ENCODE data around the gene SLC25A14. TPM values are rescaled to one million over a fixed set of nuclear protein-coding genes. Genes with fewer than 3 reads are reported as not detected.

The SLC25A14 gene
- total RNA-seq, 1 donor from 2014 or later = 8.1 TPM

DNA sequence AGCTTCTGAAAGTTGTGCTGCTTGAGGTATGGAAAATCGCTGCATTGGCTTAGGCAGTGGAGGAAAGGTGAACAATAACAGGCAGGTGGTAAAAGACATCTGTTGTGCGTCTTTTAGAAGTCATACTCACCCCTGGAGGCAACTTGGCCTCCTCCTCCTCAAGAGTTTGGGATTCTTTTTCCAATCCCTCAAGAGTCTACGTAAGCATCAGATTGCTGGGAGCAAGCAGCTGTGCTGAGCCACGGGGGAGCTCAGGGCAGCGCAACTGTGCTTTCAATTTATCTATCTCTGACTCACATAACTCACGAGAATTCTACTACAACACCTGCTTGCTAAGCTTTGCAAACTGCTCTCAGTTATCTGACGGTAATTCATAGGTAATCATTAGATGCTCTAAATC is 55.6 kb downstream of the SLC25A14 start:
- intact Hi-C loops (cut with micrococcal nuclease) = no loop called here
- no peak for DNase-seq (ENCODE audit: low spot score)
- Mint-ChIP-seq H3K4me1 (ENCODE audit: low read depth) (no peaks in the 10 kb centered on the region), H3K27me3 (ENCODE audit: insufficient read depth) (peaks cover 14% of the 10 kb centered on the region), H3K9me3 (no peaks in the 10 kb centered on the region), H3K36me3 (ENCODE audit: low read depth) (no peaks in the 10 kb centered on the region), H3K27ac (no peak overlapping the region), H3K4me3 (no peak overlapping the region)

- Mint-ChIP-seq H3K36me3 (ENCODE audit: low read depth) (peaks cover 2% of the 10 kb centered on the region), H3K4me1 (ENCODE audit: low read depth) (no peaks in the 10 kb centered on the region), H3K27me3 (ENCODE audit: insufficient read depth) (peaks cover 6% of the 10 kb centered on the region), H3K27ac (peak within 1 kb of the TSS; percentile 89), H3K9me3 (no peaks in the 10 kb centered on the region), H3K4me3 (peak within 1 kb of the TSS; percentile 100)
- intact Hi-C loops (cut with micrococcal nuclease) = loop anchor here (1.0 to 5.0 kb wide), 5 partner anchors 62 to 502 kb away; partner anchors contain the start of genes BCORL1, ENOX2, SLC25A14 and ZNF280C
- peak; percentile 64 for DNase-seq (ENCODE audit: low spot score)
These were observed 61.9 kb downstream of the SLC25A14 start, which contains the start of gene RBMX2 for GRCh38 chrX:130401415-130402207. Gene RBMX2, plus strand, starts transcription at chrX:130401987. Its CDS starts 46 bp downstream, at chrX:130402033.

- peaks cover under 1% of the 10 kb centered on the region for H3K27me3 Mint-ChIP-seq (ENCODE audit: insufficient read depth)
- peak overlapping the region; percentile 100 for H3K4me3 Mint-ChIP-seq
- no peaks in the 10 kb centered on the region for H3K9me3 Mint-ChIP-seq
- H3K27ac Mint-ChIP-seq = peak overlapping the region; percentile 89
- H3K36me3 Mint-ChIP-seq (ENCODE audit: low read depth) = peaks cover 2% of the 10 kb centered on the region
- intact Hi-C loops (cut with micrococcal nuclease) = loop anchor here (1.0 to 5.0 kb wide), 4 partner anchors 63 to 420 kb away; partner anchors contain the start of genes BCORL1, SLC25A14 and ZNF280C
- no peak for DNase-seq (ENCODE audit: low spot score)
- H3K4me1 Mint-ChIP-seq (ENCODE audit: low read depth) = no peaks in the 10 kb centered on the region
These were observed 62.5 kb downstream of the SLC25A14 start for GRCh38 chrX:130402208-130402684.

DNA sequence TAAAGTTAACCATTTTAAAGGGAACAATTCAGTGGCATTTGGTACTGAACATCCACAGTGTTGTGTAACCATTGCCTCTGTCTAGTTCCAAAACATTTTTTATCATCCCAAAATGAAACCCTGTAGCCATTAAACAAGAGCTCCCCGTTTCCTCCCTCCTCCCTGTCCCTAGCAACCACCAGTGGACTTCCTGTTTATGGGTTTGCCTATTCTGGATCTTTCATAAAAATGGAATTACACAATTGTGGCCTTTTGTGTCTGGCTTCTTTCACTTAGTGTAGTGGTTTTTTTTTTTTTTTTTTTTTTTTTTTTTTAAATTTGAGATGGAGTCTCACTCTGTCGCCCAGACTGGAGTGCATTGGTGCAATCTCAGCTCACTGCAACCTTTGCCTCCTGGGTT is 73.7 kb downstream of the SLC25A14 start:
- no peaks in the 10 kb centered on the region for H3K9me3 Mint-ChIP-seq
- DNase-seq (ENCODE audit: low spot score) = no peak
- H3K4me1 Mint-ChIP-seq (ENCODE audit: low read depth) = no peaks in the 10 kb centered on the region
- peaks cover 21% of the 10 kb centered on the region for H3K36me3 Mint-ChIP-seq (ENCODE audit: low read depth)
- H3K27ac Mint-ChIP-seq = no peak overlapping the region
- intact Hi-C loops (cut with micrococcal nuclease) = no loop called here
- H3K27me3 Mint-ChIP-seq (ENCODE audit: insufficient read depth) = no peaks in the 10 kb centered on the region
- H3K4me3 Mint-ChIP-seq = no peak overlapping the region

DNA sequence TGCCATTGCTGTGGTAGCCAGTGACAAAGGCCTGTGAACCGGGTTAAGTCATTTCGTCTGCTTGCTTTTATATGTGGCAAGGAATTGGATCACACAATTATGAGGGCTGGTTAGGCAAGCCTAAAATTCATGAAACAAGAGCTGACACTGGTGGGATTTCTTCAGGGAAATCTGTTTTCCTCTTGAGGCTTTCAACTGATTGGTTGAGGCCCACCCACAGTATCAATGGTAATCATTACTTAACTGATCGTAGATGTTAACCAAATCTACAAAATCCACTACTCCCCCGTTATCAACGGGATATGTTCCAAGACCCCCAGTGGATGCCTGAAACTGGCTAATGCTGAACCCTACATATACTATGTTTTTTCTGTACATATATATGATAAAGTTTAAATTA is 75.1 kb downstream of the SLC25A14 start:
- H3K9me3 Mint-ChIP-seq = no peaks in the 10 kb centered on the region

DNA sequence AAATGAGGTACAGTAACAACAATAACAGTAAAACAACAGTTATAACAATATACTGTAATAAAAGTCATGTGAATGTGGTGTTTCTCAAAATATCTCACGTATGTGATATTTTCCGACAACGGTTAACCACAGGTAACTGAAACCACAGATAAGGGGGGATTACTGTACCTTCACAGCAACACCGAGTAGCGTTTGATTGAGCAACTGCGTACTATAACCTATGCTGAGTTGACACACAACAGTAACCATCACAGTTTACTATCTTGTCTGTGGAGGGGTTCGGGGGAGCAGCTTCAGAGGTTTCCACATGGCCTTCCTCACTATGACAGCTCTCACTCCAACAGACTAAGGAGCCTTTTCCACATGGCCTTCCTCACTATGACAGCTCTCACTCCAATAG is 75.5 kb downstream of the SLC25A14 start:
- Mint-ChIP-seq H3K36me3 (ENCODE audit: low read depth) (peaks cover 15% of the 10 kb centered on the region), H3K27ac (no peak overlapping the region), H3K27me3 (ENCODE audit: insufficient read depth) (no peaks in the 10 kb centered on the region), H3K4me1 (ENCODE audit: low read depth) (no peaks in the 10 kb centered on the region), H3K4me3 (no peak overlapping the region), H3K9me3 (no peaks in the 10 kb centered on the region)
- intact Hi-C loops (cut with micrococcal nuclease) = no loop called here
- DNase-seq (ENCODE audit: low spot score) = no peak

More for the DNA sequence above, 75.1 kb downstream of the SLC25A14 start:
- no peaks in the 10 kb centered on the region for H3K4me1 Mint-ChIP-seq (ENCODE audit: low read depth)
- H3K27me3 Mint-ChIP-seq (ENCODE audit: insufficient read depth) = no peaks in the 10 kb centered on the region
- intact Hi-C loops (cut with micrococcal nuclease) = no loop called here
- H3K36me3 Mint-ChIP-seq (ENCODE audit: low read depth) = peaks cover 18% of the 10 kb centered on the region
- H3K4me3 Mint-ChIP-seq = no peak overlapping the region
- no peak for DNase-seq (ENCODE audit: low spot score)
- no peak overlapping the region for H3K27ac Mint-ChIP-seq

DNA sequence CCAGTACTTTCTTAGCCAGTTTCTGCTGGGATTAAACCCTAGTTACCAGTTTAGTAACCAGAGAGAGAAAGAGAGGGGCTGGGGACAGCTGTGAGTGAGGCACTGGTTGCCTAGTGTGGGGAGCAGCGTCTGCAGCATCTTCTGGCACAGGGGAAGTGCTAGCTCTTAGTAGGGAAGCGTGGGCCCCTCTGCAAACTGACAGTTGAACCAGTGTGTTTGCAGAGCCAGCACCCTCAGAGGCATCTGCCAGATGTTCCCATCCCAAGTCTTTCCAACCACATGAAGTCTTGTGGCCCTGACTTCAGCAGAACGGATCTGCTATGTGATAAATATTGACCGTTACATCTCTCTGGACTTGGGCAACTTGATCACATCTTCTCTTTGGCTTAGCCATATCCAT is 77.1 kb downstream of the SLC25A14 start:
- H3K4me3 Mint-ChIP-seq = no peak overlapping the region
- no peaks in the 10 kb centered on the region for H3K4me1 Mint-ChIP-seq (ENCODE audit: low read depth)
- intact Hi-C loops (cut with micrococcal nuclease) = no loop called here
- H3K9me3 Mint-ChIP-seq = no peaks in the 10 kb centered on the region
- peaks cover 11% of the 10 kb centered on the region for H3K36me3 Mint-ChIP-seq (ENCODE audit: low read depth)
- H3K27me3 Mint-ChIP-seq (ENCODE audit: insufficient read depth) = no peaks in the 10 kb centered on the region
- DNase-seq (ENCODE audit: low spot score) = no peak
- H3K27ac Mint-ChIP-seq = no peak overlapping the region

GRCh38 chrX:130418066-130418465 is 78.3 kb downstream of the SLC25A14 start:
- intact Hi-C loops (cut with micrococcal nuclease) = no loop called here
- no peaks in the 10 kb centered on the region for H3K9me3 Mint-ChIP-seq
- DNase-seq (ENCODE audit: low spot score) = no peak
- no peak overlapping the region for H3K4me3 Mint-ChIP-seq
- H3K27ac Mint-ChIP-seq = no peak overlapping the region
- H3K4me1 Mint-ChIP-seq (ENCODE audit: low read depth) = no peaks in the 10 kb centered on the region
- no peaks in the 10 kb centered on the region for H3K27me3 Mint-ChIP-seq (ENCODE audit: insufficient read depth)
- H3K36me3 Mint-ChIP-seq (ENCODE audit: low read depth) = peaks cover 6% of the 10 kb centered on the region

GRCh38 chrX:130418740-130419139 is 79.0 kb downstream of the SLC25A14 start:
- Mint-ChIP-seq H3K4me1 (ENCODE audit: low read depth) (no peaks in the 10 kb centered on the region), H3K4me3 (no peak overlapping the region), H3K27me3 (ENCODE audit: insufficient read depth) (no peaks in the 10 kb centered on the region), H3K36me3 (ENCODE audit: low read depth) (peaks cover 6% of the 10 kb centered on the region), H3K27ac (no peak overlapping the region), H3K9me3 (no peaks in the 10 kb centered on the region)
- DNase-seq (ENCODE audit: low spot score) = no peak
- intact Hi-C loops (cut with micrococcal nuclease) = no loop called here

DNA sequence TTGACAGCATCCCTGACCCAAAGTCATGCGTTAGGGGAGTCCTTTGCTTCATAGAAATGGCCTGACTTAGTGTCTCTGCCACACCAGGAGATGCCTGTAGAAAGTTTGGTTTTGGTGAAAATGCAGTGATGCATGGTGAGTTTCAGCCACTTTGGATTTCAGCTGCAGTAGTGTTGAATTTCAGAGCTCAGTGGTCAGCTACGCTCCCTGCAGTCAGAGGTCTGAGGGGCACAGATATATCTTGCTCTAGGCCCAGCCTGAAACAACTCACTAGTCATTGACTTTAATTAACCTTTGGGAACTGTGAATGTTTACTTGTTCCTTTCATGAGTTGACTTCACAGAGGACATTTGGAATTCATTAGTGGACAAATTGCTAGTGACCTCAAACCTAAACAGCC is 79.5 kb downstream of the SLC25A14 start:
- intact Hi-C loops (cut with micrococcal nuclease) = no loop called here
- Mint-ChIP-seq H3K27ac (no peak overlapping the region), H3K36me3 (ENCODE audit: low read depth) (peaks cover 4% of the 10 kb centered on the region), H3K9me3 (no peaks in the 10 kb centered on the region), H3K27me3 (ENCODE audit: insufficient read depth) (no peaks in the 10 kb centered on the region), H3K4me3 (no peak overlapping the region), H3K4me1 (ENCODE audit: low read depth) (no peaks in the 10 kb centered on the region)
- DNase-seq (ENCODE audit: low spot score) = no peak

Other genes starting within 250 kb of the SLC25A14 start
- gene ELF4, start 229.4 kb upstream of the SLC25A14 start, total RNA-seq = 26.1 and 26.6 TPM in 2 replicates
- gene AIFM1, start 174.1 kb upstream of the SLC25A14 start, total RNA-seq = 46.0 and 50.2 TPM in 2 replicates
- 20.5 and 21.5 TPM in 2 replicates for gene RAB33A, start 168.0 kb upstream of the SLC25A14 start, total RNA-seq
- 7.4 and 7.6 TPM in 2 replicates for gene ZNF280C, start 71.0 kb upstream of the SLC25A14 start, total RNA-seq
- gene GPR119, start 45.8 kb downstream of the SLC25A14 start, total RNA-seq = not detected in 2 replicates
- 26.0 and 26.3 TPM in 2 replicates for gene RBMX2, start 62.1 kb downstream of the SLC25A14 start, total RNA-seq